Liver (tissue), 4 donors: ENCODE results near the gene GP1BB. TPM values are rescaled to one million over a fixed set of nuclear protein-coding genes. Genes with fewer than 3 reads are reported as not detected.

ENCODE experiments used
- polyA plus RNA-seq, 2 donors: library from polyadenylated mRNA; stranded (reverse) in 1 of 2; unstranded in 1 of 2; fragments of 200-250 nt in 1 of 2; fragments of >200 nt in 1 of 2; fragmentation: Nextera tagmentation in 1 of 2; extraction: Ambion mirVana in 1 of 2; gene quantifications; one replicate each; pipeline versions ENCODE4 v1.2.1 to v1.2.3, GENCODE V29; 2013 to 2015
- total RNA-seq, 2 donors: library from RNA; depleted of rRNA; stranded (reverse); fragments of >200 nt; gene quantifications; one replicate each; pipeline ENCODE4 v1.2.3, GENCODE V29; 2014
- donor health status: healthy.
- donor health status: healthy.
- donor health status: healthy.

The GP1BB gene
- total and polyA plus RNA-seq, 4 donors: 0.38 to 5.7 (median 0.51) TPM; not detected in 1

Other genes with a start within 250 kb of the GP1BB start
- gene UFD1, start 244.3 kb upstream of the GP1BB start, total RNA-seq: 10 to 100 TPM; 28.2 to 46.2 TPM
- gene UFD1, start 244.3 kb upstream of the GP1BB start, polyA plus RNA-seq: 10 to 100 TPM; 63.0 to 64.2 TPM
- gene CDC45, start 243.6 kb upstream of the GP1BB start, total RNA-seq: 10 to 100 TPM in 1 of 2 donors, under 1 TPM in 1; 0.33 to 15.5 TPM
- 1 to 10 TPM in 1 of 2 donors, under 1 TPM in 1; 0.43 to 1.4 TPM for gene CDC45, start 243.6 kb upstream of the GP1BB start, polyA plus RNA-seq
- gene CLDN5, start 199.1 kb upstream of the GP1BB start, total RNA-seq: 10 to 100 TPM; 23.0 to 31.5 TPM
- 10 to 100 TPM; 15.6 to 21.9 TPM for gene CLDN5, start 199.1 kb upstream of the GP1BB start, polyA plus RNA-seq
- 1 to 10 TPM; 3.3 to 3.5 TPM for gene SEPTIN5, start 9.0 kb upstream of the GP1BB start, total RNA-seq
- 1 to 10 TPM in 1 of 2 donors, under 1 TPM in 1; 0.26 to 2.2 TPM for gene SEPTIN5, start 9.0 kb upstream of the GP1BB start, polyA plus RNA-seq
- gene TBX1, start 37.2 kb downstream of the GP1BB start, total RNA-seq: under 1 TPM in 1 of 2 donors, not detected in 1; 0.17 TPM
- under 1 TPM in 1 of 2 donors, not detected in 1; 0.18 TPM for gene TBX1, start 37.2 kb downstream of the GP1BB start, polyA plus RNA-seq
- 1 to 10 TPM; 1.5 to 1.9 TPM for gene GNB1L, start 131.3 kb downstream of the GP1BB start, total RNA-seq
- 1 to 10 TPM; 2.0 to 3.6 TPM for gene GNB1L, start 131.3 kb downstream of the GP1BB start, polyA plus RNA-seq
- gene RTL10, start 131.3 kb downstream of the GP1BB start, total RNA-seq: 1 to 10 TPM; 6.7 to 8.0 TPM
- gene RTL10, start 131.3 kb downstream of the GP1BB start, polyA plus RNA-seq: 1 to 10 TPM; 4.2 to 8.3 TPM
- gene COMT, start 218.2 kb downstream of the GP1BB start, total RNA-seq: 100 to 1,000 TPM in 1 of 2 donors, 10 to 100 TPM in 1; 75.3 to 136 TPM
- 100 to 1,000 TPM; 156 to 430 TPM for gene COMT, start 218.2 kb downstream of the GP1BB start, polyA plus RNA-seq
- gene TXNRD2, start 218.3 kb downstream of the GP1BB start, total RNA-seq: 10 to 100 TPM; 22.2 to 30.2 TPM
- gene TXNRD2, start 218.3 kb downstream of the GP1BB start, polyA plus RNA-seq: 10 to 100 TPM; 37.0 to 41.3 TPM